HTR-8/SVneo (cell line): ENCODE results near the gene CNP.

Experiments used
- DNase-seq: peaks from one replicate; pipeline ENCODE4 v3.0.0; 2011; ENCODE audit warnings: low spot score, mixed read lengths; ENCODE audit not compliant: insufficient read length
- FAIRE-seq: peaks from 2 replicates; lab custom pipeline; 2011; peaks lifted over from hg19 to GRCh38; lab: Jason Lieb, UNC

Gene CNP

DNA sequence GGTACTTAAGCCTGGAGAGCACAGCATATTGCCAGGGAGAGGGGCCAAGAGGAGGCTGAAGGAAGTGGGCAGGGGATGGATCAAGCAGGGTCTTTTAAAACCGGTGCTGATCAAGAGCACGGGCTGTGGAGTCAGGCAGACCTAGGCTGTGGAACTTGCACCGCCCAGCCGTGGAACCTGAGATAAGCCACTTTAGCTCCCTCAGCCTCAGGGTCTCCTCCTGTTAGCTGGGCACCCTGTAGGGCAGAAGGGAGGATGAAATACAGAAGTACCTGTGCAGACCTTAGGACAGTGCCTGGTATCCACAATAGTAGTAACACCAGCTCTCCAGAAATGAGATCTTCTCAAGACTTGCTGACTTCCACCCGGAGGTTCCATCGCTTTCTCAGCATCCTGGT is 26.9 kb upstream of the CNP start:
- FAIRE-seq: no peak
- DNase-seq: no peak

- no peak for DNase-seq
- FAIRE-seq: no peak
These were observed 25.4 kb upstream of the CNP start for GRCh38 chr17:41941168-41941567.

DNA sequence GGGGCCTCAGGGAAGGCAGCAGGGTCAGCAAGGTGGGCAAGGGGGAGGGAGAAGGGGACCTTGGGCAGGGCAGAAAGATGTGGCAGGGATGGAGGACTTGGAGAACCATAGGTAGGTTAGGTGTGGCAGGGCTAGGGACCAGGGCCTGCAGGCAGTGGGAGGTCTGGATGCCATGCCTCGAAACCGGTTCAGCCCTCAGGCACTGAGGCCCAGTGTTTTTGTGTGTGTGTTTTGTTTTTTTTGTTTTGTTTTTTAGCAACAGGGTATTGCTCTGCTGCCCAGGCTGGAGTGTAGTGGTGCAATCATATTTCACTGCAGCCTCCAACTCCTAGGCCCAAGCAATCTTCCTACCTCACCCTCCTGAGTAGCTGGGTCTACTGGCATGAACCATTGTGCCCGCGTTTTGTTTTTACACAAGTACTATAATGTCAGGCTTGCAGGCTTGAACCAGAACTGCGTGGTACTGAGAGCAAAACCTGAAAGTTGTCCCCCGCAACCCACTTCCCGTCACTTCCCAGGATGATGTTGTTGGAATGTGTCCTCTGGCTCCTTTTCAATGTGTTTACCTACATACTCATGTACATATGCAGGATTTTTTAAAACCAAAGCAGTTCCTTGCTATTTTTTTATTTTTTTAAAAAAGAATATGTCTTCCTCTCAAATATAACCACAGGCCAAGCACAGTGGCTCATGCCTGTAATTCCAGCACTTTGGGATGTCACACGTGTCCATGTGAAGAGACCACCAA is 23.8 kb upstream of the CNP start:
- DNase-seq (no peak), FAIRE-seq (no peak)

GRCh38 chr17:41943492-41943891 is 23.1 kb upstream of the CNP start:
- FAIRE-seq (no peak), DNase-seq (no peak)

- FAIRE-seq (no peak), DNase-seq (no peak)
These were observed 21.7 kb upstream of the CNP start for GRCh38 chr17:41944943-41945342.

- FAIRE-seq (no peak), DNase-seq (no peak)
These were observed 17.7 kb upstream of the CNP start for GRCh38 chr17:41948762-41949460.

DNA sequence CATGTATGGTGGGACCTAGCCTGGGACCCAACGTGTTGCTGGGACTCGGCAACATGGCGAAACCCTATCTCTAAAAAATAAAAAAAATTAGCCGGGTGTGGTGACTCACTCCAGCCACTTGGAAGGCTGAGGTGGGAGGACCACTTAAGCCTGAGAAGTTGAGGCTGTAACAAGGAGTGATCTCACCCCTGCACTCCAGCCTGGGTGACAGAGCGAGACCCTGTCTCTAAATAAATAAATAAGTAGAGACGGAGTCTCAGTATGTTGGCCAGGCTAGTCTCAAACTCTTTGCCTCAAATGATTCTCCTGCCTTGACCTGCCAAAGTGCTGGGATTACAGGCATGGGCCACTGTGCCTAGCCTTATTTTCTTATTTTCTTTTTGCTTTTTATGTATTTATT is 10.1 kb upstream of the CNP start:
- FAIRE-seq (no peak), DNase-seq (no peak)

GRCh38 chr17:41957031-41957868 is 9.3 kb upstream of the CNP start:
- no peak for FAIRE-seq

GRCh38 chr17:41957869-41958439 is 8.6 kb upstream of the CNP start:
- FAIRE-seq (no peak), DNase-seq (no peak)

More at GRCh38 chr17:41957031-41957868, 9.3 kb upstream of the CNP start:
- DNase-seq: no peak

GRCh38 chr17:41959030-41959335 is 7.6 kb upstream of the CNP start:
- DNase-seq (no peak), FAIRE-seq (no peak)

- peak; percentile 72 for FAIRE-seq
- peak; percentile 71 for DNase-seq
These were observed 7.1 kb upstream of the CNP start for GRCh38 chr17:41959336-41960095.

DNA sequence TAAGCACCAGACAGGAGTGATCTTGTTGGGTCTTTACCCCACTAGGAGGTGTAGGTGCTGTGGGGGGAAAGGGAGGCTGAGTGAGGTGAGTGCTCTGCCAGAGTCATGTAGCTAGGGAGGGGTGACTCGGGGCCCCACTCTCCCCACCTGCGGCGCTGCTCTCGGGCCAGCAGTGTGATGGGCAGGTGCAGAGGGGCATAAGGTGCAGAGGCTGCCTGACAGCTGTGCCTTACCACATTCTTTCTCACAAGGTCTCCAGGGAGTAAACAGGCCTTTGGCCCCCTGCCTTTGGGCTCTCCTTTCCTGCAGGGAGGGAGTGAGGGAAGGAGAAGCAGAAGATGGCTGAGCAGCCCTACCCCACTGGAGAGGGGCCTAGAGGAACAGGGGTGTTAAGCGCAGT is 4.5 kb upstream of the CNP start:
- FAIRE-seq (no peak), DNase-seq (no peak)

- peak; percentile 89 for FAIRE-seq
- peak; percentile 90 for DNase-seq
These were observed 3.7 kb upstream of the CNP start for GRCh38 chr17:41962768-41963434.

GRCh38 chr17:41965694-41966462 is 717 bp upstream of the CNP start:
- DNase-seq (no peak), FAIRE-seq (peak; percentile 54)

DNA sequence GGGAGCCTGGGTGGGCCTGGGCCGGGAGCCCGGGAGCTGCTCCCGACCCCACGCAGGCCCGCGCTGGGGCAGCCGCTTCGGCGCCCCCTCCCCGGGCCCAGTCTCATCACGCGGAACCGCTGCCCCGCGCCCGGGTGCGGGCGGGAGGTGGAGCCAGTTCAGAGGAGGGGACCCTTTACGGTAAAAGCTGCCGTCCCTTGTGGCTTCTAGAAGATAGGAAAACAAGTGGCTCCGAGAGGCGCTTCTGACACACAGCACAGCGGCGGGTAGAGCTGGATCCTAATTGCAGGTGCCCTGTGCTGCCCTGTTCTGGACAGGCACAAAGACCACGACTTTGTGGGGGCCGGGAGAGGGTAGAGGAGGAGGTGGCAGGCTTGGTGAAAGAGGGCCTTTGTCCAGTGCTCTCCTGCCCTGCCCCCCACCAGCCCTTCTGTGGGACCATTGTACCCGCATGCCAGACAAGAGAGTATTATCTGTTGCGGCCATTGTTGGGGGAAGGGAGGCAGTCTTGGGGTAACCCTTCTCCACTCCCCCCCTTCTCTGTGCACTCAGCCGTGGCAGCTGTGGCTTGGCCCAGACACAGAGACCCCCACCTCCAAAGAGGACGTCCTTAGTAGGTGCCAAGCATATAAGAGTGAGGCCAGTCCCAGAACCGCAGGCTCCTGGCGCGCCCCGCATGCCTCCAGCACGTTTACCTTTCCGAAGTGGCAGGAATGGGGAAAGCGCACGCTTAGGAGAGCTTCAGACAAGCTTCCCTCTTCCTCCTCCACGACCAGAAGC is 736 bp downstream of the CNP start:
- DNase-seq: no peak
- no peak for FAIRE-seq

DNA sequence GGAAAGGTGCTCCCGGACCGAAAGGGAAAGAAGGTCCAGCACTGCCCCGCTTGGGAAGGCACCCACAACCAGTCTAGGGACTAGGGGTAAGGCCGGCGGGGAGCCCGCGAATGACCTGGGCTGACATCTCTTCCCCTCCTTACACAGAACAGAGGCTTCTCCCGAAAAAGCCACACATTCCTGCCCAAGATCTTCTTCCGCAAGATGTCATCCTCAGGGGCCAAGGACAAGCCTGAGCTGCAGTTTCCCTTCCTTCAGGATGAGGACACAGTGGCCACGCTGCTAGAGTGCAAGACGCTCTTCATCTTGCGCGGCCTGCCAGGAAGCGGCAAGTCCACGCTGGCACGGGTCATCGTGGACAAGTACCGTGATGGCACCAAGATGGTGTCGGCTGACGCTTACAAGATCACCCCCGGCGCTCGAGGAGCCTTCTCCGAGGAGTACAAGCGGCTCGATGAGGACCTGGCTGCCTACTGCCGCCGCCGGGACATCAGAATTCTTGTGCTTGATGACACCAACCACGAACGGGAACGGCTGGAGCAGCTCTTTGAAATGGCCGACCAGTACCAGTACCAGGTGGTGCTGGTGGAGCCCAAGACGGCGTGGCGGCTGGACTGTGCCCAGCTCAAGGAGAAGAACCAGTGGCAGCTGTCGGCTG is 1.5 kb downstream of the CNP start:
- FAIRE-seq (no peak), DNase-seq (no peak)

- no peak for FAIRE-seq
- no peak for DNase-seq
These were observed 2.1 kb downstream of the CNP start for GRCh38 chr17:41968676-41969075.
